HG02852 (cell line): ENCODE data around the gene EML6.

Source experiments
- ATAC-seq: cut with Tn5 transposase; IDR thresholded peaks from one replicate; pipeline ENCODE4 v1.9.1; 2021; ENCODE audit warnings: mild to moderate bottlenecking, moderate library complexity; ENCODE audit not compliant: unreplicated experiment

Gene EML6

DNA sequence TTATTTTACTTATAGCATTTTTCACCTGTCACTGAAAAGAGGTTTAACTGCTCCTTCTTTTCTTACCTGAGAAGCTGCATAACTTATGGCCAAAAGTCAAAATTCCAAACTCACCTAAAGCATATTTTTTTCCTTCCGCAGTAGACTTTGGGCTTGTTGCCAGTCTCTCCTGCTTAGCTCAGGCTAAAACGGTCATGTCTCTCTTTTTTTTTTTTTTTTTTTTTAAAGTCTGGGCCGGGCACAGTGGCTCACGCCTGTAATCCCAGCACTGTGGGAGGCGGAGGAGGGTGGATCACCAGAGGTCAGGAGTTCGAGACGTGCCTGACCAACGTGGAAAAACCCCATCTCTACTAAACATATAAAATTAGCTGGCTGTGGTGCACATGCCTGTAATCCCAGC lies 213.3 kb downstream of the EML6 start:
- ATAC-seq = no peak

DNA sequence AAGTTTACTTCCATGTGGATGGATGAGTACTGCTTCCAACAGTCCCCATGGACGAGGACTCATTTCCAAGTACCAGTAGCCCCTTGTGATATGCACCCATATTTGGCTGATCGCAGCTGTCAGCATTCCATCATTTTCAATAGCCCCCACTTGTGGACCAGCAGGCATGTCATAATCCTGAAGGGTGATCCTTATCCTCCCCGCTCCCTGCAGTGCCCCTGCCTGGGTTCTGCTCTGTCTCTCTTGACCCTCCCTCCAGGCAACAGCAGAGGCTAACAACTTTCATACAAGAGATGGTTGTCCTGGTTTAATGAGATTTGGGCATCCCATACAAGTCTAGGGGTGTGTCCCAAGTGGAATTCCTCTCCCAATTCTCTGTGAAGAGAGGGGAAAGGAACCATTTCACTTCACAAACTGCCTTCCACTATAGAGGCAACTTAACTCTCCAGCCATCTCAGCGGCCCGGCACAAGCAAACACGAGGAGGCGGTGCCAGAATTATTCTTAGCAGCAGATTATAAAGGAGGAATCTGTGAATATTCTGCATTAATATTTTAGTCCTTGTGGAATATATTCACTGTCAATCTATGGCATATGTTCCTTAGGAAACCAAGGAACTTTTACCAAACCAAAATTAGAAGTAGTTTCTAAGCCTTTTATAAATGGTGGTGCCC lies 216.1 kb downstream of the EML6 start:
- ATAC-seq = no peak

DNA sequence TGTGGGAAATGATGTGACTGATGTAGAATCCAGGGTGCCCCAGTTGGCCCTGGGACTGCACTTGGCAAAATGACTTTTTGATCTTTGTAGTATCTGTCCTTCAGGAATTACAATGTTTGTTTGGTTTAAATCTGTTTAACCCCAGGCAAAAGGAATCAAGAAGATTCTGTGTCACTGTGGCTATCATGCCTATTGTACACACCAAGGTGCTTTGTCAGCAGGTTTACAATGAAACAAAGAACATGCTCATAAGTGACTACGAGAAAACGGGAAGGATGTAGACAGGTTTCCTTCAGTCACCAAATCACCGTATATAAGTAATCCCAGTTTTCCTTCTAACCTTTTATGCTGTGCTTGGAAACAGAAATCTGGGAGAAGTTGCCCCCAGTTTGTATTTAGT lies 217.3 kb downstream of the EML6 start:
- ATAC-seq = no peak

DNA sequence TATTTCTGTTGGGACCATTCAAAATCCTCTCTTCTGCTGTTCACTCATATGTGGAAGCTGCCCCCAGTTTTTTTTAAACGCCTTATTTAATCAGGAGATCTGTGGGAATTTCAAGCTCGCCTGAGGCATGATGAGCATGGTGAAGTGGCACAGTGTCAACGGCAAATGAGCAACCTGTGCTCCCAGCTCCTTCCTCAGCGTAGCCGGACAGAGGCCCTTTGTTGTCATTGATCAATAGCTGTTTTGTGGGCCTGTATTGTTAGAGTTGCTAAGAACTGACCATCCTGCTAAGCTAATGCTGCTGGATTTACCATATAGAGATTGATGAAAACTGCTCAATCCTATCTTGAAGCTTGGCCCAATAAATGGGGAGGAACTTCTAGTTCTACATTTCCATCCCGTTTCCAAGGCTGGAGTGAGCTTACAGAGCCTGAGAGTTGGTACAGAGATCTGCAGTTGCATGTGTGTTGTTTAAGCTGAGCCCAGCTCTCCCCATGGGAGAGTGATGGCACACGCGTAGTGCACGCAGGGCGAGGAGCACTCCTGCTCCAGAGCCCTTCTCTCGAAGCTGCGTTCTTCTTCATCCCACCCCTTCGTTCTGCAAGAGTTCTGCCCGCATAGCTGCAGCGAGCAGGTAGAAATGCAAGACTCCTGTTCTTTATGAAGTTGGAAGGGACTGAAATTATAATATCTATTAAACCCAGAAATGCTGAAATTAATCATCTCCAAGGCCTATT lies 218.0 kb downstream of the EML6 start:
- no peak for ATAC-seq

DNA sequence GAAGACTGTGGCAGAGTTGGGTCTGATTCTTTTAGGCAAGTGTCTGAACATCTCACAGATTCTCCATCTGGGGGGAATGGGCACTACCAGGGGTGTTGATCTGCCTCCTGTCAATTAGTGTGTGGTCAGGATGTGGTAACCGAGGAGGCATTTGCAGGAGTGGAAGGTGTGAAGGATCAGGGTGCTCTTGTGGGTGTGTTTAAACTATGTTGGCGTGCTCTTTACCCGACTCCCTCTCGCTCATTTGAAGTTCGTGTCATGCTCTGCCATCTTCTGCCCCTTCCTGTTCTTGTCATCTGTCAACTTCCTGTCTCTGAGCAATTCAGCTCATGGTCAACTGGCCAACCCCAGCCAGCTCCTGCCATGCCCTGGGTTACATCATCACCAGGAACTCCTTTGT lies 218.9 kb downstream of the EML6 start:
- ATAC-seq = no peak

DNA sequence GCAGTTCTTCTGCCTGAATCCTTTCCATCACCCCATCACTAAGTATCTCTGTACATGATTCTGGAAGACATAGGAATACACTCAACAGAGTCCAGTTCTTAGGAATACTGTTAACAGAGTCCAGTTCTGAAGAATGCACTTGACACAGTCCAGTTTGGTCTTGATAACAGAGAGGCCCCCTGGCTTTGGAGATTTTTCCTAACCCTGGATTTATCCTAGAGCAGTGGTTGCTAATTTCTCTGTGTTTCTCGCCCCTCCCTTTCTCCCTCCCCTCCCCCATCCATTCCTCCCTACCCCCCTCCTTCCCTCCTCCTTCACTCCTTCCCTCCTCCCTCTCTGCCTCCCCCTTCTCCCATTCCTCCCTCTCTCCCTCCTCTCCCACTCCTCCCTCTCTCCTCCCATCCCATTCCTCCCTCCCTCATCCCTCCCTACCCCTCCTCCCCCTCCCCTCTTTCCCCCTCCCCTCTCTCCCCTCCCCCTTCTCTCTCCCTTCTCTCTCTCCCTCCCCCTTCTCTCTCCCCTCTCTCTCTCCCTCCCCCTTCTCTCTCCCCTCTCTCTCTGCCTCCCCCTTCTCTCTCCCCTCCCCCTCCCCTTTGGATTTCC lies 221.4 kb downstream of the EML6 start:
- no peak for ATAC-seq

DNA sequence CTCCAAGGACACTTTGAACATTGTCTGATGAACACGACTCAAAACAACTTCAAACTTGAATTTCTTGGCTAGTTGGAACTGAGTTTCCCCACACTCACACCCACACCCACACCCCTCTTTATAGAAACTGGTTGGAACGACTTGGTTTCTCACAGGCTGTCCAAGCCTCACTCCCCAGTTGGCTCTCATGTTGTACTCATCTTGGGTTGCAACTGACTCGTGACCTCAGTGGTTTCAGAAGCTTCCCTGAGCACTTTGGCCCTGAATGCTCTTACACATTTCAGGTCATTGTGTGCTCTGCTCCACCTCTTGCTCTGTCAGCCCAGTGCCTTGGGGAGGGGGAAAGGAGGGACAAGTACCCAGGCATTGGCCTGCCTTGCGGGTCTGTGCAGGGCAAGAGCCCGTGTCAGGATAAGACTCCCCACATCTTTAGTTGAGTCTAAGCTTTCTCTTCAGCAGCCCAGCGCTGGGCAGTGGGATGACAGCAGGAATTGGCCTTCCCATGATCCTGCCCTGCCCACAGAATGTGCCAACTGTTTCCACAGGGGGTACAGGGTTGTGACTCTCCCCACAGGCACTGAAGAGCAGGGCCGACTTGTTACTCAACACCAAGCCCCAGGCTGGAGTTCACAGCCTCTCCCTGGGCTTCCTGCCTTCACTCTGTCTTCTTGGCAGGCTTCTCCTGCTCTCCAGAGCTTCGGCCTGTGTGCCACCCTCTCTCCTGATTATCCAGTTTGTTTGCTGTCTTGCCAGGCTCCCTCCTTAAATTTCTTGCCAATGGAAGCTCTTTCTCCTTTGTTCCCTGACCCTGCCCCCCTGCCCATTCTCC lies 222.1 kb downstream of the EML6 start:
- peak; percentile 87 for ATAC-seq

DNA sequence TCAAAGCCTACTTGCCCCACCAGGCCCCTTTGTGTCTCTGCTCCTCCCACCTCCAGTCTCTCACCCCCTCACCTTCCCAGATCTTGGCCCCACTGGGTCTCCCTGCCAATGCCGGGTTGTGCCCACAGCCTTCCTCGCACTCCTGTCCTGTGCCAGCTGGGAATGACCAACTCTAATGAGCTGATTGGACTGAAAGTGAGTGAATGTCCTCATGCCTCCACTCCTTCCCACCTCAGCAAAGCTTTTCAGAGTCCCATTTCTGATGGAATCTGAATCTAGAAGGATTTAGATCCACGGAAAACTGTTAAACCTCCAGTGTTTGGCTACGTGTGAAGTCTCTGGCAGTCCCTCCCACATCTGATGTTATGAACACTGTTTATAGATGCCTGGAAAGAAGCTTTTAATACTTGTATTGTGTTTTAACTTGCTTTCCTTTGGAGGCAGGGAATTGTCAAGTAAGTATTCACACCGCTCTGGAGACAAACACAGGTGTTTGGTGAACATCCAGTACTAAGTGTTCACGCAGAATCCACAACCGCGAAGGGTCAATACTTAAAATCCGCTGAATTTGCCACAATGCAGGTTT lies 222.9 kb downstream of the EML6 start:
- no peak for ATAC-seq

DNA sequence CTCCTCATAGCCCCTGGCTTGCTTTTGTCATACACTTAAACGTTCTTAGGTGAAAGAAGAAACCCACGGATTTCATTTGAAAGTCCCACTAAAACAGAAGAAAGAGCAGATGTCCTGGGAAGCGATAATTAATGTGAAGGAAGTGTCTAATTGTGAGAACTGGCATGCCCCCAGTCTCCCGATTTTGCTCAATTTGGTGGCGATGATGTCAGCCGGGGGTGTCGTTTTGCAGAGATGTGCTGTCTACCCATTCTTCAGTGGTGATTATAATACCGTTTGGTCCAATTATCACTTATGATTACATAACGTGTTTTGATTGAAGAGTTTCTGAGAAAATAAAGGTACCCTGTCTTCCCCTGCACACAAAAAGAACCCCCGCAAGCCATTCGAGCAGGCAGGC lies 223.7 kb downstream of the EML6 start:
- no peak for ATAC-seq

DNA sequence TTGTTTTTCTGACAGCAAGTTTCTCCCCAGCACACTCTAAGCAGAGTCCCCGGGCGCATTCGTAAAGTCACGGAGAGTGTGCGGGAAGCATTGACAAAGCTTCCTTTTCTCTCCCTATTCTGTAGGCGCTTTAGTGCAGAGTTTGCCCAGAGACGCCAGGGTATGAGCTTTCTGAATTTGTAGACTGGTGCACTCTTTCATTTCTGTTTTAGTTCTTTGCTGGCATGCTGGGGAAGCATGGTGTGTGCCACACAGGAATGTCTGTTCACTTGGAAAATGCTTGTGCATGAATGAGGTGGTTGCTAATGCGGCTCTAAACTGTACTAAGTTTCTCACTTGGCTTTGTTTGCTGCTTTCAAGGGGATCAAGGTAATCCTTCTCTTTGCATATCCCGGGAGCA lies 224.2 kb downstream of the EML6 start:
- no peak for ATAC-seq

DNA sequence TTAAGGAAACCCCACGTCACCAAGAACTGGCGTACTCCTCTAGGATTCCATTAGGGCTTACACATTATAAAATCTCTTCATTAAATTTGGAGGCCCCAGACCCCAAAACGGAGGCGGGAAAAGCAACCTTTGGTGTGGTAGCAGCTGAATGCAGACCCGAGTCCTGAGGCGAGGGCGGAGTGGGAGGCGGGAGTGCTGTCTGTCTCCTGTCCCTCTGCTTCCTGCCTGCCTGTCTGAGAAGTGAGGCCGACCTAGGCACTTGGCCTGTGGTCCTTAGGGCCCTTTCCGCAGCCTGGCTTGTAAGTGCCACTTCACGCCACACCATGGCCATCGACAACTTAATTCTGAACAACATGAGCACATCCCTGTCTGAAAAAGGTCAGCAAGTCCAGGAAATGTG lies 224.7 kb downstream of the EML6 start:
- no peak for ATAC-seq

DNA sequence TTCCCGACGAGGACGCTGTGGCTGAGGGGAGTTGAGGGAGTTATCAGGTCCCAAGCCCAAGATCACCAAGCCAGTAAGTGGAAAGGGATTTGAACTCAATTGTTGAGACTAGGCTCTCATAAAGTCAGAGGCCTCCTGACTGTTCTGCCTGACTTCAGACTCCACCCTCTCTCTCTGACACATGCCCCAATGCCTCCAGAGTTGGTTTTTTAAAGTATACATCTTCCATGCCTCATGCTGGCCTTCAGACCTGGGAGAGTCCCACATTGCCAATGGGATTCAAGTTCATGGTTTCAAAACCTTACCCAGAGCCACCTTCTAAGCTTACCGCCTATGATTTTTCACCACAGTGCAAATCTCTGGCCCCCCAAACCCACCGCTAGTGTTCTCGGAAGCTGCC lies 226.0 kb downstream of the EML6 start:
- ATAC-seq = no peak

DNA sequence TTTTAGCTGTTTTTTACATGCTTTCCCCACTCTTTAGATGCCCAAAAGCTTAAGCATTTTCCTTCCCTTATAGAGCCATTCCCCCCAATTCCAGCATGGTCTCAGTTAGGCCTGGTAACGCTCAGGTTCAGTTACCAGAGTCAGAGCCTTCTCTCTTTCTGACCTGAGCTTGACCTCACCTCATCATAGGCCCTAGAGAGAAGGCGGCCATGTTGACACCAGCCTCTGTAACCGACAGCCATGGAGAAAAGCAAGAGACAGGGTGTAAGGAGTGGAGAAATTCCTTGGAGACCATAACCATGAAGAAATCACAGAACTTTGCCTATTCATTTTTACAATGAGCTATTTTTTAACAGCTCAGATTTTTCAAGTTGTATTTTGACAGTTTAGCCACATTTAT lies 227.3 kb downstream of the EML6 start:
- no peak for ATAC-seq

DNA sequence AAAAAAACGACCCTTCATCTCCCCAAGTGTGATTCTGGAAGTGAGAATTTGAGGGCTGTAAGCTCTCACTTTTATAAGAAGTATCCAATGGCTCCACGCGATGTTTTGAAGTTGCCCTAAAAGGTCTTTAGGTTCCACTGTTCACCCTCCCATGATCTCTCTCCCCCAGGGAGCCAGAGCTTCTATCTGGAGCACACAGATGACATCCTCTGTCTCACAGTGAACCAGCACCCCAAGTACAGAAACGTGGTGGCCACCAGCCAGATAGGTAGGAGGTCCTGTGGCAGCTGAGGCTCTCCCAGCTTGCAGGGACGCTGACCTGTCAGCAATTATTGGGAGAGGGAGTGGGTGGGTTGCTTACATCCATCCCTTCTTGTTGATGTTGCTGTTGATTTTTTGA lies 229.0 kb downstream of the EML6 start:
- no peak for ATAC-seq

DNA sequence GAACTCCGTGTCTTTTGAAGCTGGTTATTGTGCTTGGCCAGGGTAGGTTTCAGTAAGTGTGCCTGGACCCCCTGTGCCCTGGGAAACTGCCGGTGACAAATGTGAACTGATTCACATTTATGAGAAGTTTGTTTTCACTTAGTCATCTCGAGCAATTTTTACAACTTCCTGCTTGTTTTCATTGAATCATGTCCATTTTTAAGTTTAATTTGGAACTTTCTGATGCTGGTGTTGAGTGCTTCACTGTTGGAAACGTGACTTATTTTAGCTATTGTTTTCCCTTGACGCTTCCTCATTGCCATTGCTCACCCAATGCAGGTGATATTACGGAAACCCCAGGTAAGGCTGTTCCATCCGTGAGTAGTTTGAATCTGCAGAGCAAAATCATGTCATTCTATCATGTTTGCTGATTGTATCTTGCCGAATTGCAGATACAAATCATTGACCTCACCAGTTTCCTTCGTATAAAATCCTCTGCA lies 229.6 kb downstream of the EML6 start:
- ATAC-seq = no peak

DNA sequence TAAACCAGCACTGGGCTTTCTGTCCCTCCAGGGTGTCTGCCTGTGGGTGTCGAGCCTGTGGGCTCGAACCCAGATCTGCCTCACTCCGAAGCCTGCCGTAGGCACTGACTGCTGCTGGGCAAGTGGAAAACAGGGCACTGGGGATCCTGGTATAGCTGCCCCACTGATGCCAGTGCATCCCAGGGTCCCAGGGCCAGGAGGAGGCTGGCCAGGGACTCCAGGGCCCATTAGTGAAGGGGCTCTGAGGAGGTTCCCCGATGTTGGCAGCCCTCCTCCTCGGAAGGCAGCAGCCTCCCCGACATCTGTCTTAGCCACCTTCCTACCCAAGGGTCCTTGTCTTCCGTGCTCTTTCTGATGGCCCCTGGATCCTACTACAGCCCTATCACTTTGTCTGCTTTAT lies 230.7 kb downstream of the EML6 start:
- ATAC-seq = no peak

DNA sequence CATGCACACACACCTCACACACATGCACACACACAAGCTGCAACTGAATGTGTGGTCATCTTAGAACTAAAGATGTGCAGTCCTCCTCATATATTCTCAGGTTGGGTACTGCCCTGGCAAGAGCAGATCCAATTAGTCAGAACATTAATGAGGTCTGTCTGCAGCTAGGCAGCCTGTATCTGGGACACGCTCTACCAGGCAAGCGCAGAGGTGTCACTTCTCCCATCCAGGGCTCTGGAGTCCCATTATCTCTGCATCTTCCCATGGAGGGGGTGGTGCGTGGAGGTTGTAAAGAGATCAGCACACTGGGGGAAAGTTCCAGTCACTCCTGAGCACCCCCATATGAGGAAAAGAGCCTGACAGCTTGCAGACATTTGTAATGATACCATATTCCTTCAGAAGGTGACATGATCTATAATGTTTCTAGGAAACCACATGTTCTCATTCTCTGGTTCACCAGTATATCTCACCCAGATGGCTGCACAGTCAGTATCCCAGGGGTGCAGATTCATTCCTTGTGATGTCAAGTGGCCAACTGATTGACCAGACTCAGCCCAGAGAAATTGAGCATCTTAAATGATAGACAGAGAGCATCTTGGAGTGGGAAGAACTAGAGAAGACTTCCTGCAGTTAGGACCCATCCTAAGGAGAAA lies 231.4 kb downstream of the EML6 start:
- no peak for ATAC-seq

DNA sequence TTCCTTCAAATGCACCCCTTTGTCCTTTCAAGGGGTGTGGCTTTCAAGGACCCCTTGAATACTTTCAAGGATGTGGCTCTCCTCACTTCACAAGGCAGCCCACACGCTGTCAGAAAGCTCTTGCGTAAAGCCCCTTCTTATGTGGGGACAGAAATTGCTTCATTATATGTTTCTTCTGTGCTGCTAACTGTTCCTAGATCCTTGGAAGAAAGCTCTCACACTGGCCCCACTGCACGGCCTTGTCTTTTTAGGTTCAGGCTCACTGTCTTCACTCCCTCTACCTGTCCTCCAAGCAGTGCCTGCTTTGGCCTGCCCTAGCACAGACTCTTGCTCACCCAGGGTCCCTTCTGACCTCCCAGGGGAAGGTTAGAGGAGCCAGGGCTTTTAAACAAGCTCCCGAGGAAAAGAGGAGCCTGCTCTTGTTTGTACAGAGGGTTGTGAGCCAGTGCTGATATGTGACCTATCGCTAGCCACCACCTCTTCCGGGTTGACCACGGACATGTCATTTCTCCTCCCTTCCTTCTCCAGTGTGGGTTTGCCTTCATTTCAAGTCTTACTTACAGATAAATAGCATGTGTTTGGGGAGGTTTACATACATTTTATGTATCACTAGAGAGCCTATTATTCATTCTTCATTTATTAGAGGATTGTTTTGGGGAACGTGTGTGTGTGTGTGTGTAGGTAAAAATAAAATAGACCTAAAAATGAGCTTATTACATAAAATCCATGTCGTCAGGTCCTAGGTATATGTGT lies 232.1 kb downstream of the EML6 start:
- no peak for ATAC-seq

DNA sequence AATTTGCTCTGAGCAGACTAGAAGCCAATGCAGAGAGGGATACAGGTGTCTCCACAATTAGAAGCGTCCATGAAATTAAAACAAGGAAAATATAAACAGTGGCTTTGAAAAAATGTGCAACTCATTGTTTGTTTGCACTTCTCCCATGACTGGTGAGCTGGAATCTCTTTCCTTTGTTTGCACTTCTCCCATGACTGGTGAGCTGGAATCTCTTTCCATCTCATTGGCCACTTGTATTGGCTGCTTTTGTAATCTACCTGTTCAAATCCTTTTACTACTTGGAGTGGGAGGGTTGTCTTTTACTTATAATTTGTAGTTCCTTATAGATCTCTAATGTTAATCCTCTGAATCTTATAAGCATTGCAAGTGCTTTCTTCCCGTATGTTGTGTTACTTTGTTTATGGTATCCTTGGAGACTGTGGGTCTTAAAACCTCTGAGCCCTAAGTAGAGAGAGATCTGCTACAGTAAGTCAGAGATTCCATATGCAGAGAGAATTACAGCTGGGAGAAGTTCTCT lies 232.7 kb downstream of the EML6 start:
- no peak for ATAC-seq
